ENCODE measurements around the gene FRMPD4.

The FRMPD4 gene

DNA sequence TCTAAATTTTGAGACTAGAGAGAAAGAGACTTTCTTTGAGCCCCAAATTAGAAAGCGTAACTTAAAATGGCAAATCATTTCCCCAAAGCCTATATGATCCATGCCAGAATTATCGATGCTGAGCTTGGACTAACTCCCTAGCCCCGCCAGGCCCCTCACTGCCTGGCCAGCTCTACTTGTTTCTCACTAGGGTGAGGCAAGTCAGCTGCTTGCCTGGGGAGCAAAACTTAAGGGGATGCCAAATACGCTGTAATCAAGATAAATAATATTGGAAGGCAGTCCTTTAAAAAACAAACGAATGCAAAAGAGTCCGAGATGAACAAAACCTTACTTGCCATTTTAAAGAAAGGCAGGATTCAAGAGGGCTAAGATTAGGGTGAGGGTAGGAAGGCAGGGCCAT lies 236.0 kb downstream of the FRMPD4 start:
- no peak for DNase-seq

- DNase-seq, result no peak
These were observed 240.0 kb downstream of the FRMPD4 start for GRCh38 chrX:12378253-12378652.

DNA sequence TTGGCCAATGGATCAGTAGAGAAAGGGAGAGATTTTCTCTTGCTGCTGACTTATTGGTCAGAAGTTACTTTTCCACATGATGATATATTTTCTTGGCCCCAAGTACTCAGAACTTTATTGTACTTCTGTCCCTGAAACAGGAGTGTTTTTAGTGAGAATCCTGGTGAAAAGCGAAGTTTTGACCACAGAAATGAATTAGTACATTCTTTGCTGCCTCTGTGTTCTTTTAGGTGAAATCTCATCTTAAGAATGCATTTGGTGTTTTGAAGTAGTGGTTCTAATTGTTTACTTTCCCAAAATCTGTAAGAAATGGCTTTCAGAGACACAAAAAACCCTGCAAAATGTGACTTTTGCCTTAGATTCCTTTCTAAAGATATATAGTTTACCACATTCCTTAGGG lies 240.4 kb downstream of the FRMPD4 start:
- no peak for DNase-seq

DNA sequence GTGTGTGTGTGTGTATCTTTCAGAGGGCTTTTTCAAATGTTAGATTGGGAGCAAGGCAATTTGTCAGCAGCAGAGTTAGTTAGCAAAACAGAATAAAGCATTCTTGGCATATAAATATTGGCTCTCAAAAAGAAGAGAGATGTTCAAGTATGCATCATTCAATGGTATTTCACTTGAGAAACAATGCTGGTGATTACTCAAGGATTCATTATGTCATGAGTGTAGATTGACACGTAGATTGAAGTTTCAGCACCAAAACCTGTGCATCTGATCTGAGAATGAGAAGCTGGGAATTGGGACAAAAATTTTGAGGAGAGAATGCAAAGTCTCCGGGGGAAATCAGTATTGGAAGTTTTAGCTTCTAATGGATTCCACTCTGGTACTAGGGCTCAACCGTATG lies 241.4 kb downstream of the FRMPD4 start:
- DNase-seq, result no peak

DNA sequence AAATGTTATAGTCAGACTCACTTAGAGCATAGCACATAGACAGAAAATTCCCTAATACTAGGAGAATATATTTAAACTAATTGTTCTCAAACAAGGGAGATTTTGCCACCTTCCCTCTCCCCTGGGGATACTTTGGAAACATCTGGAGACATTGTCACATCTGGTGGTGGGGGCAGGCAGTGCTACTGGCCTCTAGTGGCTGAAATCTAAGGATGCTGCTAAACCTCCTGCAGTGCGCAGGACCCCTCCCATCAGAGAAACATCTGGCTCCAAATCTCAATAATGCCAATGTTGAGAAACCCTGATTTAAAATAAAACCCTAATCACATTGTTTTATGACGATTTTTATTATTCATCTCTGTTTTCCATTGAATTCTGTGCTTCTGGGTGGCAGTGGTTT lies 244.9 kb downstream of the FRMPD4 start:
- no peak for DNase-seq

DNA sequence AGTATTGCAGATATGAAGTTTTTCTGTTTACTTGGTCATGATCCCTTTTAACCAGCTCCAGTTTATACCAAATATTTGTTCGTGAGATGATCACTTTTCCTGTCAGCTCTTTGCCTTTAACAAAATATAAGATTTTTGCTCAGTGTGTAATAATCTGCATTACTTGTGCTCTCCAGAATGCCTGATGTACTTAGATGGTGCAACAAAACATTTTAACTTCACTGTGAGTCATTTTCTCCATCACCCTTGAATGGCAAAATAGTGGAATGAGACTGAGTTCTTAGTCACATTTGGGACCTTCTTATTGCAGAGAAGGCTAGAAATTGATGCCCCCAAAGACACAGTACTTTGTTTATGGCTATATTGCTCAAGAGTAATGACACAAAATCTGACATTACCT lies 252.0 kb downstream of the FRMPD4 start:
- DNase-seq, result no peak

DNA sequence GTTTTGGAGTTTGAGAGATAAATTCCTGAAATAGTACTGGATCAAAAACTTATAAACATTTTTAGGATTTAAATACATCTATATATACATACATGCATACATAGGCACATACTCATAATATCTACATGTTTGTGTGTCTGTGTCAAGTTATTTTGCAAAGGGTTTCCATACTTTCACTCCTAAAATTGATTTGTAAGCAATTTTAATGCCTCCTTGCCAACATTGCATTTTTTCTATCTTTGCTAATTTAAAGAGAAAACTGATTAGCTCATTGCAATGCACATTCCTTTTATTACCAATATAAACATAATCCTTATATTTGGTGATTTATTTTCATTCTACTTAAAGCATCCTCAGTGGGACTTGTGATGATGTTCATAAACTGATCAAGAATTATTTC lies 258.3 kb downstream of the FRMPD4 start:
- DNase-seq, result no peak

GRCh38 chrX:12400218-12400617 lies 261.9 kb downstream of the FRMPD4 start:
- no peak for DNase-seq

GRCh38 chrX:12401252-12401651 lies 263.0 kb downstream of the FRMPD4 start:
- no peak for DNase-seq

GRCh38 chrX:12403474-12404082 lies 265.3 kb downstream of the FRMPD4 start:
- no peak for DNase-seq

DNA sequence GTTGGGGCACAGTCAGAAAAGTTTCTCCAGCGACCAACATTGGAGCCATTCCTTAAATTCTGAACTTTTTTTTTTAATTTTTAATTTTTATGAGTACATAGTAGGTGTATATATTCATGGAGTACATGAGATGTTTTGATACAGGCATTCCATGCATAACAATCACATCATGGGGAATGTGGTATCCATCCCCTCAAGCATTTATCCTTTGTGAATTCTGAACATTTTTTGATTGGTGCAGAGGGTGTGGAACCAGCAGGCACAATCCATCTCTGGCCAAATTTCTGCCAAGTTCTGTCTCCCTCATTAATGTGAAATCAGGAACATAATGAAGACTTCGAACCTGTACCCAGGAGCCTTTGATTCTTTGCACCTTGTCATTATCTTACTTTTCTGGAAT lies 267.0 kb downstream of the FRMPD4 start:
- DNase-seq, result no peak

- DNase-seq, result no peak
These were observed 272.2 kb downstream of the FRMPD4 start for GRCh38 chrX:12410523-12410922.

DNA sequence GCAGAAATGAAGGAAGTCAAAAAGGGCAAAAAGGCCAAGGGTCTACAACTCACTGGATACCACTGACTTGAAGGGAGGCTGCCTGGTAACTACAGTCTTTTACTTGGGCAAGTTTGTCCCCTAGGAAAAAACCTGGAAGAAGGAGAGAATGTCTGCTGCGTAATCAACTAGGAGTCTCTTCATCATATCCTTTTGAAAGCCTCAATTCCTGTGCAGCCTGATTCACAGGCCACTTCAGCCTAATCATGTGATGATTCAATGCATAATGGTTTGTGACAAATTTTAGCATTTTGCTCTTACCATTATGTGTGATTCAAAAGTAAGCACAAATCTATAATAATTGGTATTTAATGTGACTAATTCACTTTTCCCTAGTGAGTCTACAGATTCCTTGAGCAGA lies 273.6 kb downstream of the FRMPD4 start:
- DNase-seq, result no peak

DNA sequence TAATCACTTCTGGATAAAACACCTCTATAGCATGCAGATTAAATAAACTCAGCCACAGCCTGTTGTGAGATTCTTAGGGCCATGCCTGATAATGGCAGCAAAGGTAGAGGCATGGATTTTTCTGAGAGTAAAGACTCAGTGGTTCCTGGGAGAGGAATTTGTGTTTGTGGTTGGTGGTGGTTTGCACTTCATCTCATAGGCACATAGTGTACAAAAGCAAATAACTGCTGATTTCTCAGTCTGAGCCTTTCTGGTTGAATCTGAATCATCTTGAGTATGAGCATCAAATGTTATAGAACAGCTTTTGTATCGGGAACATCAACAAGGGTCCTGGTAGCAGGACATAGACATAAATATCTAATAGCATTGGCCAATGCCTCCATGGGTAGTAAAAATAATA lies 274.3 kb downstream of the FRMPD4 start:
- DNase-seq, result no peak

DNA sequence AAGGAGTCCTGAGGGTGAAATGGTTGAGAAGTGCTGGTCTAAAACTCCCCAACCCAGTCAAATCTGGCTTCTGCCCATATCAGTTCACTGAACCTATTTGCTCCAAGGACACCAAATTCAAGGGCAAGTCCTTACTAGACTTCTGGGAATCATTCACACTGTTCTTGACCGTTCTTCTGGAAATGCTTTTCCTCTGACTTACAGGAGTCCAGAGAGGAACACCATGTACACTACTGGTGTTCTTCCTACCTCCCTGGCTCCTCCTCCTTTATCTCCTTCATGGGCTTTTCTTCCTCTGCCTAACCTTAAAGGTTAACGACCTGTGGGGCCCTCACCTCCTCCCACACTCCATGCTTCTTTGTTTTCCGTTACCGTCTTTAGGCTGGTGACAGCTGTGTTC lies 281.3 kb downstream of the FRMPD4 start:
- no peak for DNase-seq

DNA sequence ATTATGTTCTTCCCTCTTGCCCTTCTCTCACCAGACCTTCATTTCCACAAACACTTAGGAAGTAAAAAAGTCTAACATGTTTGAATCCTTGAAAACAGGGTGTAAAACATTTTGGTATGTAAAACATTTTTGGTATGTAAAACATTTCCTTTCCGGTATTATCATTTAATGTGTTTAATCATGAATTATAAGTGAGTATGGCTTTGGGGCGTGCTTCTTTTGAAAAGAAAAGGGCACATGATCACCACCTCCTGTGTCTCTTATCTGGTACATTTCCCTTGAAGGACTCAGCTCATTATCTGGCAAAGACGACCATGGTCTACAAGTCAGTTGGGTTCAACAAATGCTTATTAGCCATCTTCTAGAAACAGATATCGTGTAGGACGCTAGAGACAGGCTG lies 283.6 kb downstream of the FRMPD4 start:
- DNase-seq, result no peak

GRCh38 chrX:12423346-12423745 lies 285.1 kb downstream of the FRMPD4 start:
- DNase-seq, result peak; percentile 51

DNA sequence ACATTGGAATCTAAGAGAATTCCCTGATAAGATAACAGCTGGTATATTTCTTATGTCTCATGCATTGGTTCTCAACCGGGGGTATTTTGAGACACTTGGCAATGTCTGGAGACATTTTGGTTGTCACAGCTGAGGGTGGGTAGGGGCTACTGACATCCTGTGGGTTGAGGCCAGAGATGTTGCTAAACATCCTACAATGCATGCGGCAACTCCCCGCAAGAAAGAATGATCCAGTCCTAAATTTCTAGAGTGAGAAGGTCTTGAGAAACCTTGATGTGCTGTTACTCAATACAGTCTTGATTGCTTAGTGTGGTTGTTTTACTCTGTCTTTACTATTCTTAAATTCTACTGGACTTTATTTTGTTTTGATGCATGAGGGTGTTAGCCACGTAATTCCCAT lies 287.2 kb downstream of the FRMPD4 start:
- peak; percentile 85 for DNase-seq

- DNase-seq, result no peak
These were observed 288.1 kb downstream of the FRMPD4 start for GRCh38 chrX:12426420-12426819.

GRCh38 chrX:12434493-12434892 lies 296.2 kb downstream of the FRMPD4 start:
- no peak for DNase-seq

GRCh38 chrX:12439416-12439815 lies 301.1 kb downstream of the FRMPD4 start:
- DNase-seq, result no peak

- no peak for DNase-seq
These were observed 302.0 kb downstream of the FRMPD4 start for GRCh38 chrX:12440246-12440645.

GRCh38 chrX:12441381-12442128 lies 303.3 kb downstream of the FRMPD4 start:
- DNase-seq, result no peak

DNA sequence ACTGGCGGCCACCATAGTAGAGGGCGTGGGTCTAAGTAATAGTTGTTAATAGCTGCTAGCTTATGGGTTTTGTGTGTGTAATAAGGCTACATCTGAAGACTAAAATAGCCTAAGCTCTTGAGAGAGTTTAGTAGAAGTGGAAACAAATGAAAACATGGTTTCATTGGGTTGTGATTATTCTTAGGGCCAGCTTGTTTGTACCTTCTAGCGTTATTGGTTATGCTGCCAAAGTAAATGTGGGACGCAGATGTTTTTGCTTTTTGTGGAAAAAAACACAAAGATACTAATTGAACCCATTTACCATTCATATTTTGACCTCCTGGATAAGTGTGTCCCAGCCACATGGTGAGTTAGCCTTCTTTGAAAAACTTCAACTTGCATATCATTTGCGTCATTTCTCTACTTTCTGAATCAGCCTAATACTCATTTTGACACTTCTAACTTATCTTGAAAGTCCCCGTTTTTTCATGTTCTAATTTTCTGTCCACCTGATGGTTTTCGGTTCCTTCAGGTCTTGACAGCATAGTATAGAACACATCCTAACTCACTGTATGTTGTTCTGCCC lies 305.3 kb downstream of the FRMPD4 start:
- DNase-seq, result no peak
